SK-N-MC (cell line): ENCODE measurements around the gene ISCA1.

ENCODE experiments used
- DNase-seq: peaks from one replicate; pipeline ENCODE4 v3.0.0-alpha.2; 2011; ENCODE audit warnings: low read depth, low spot score
- H3K27ac ChIP-seq: fragments of 200-600 bp; sonication (generic); 2 replicates; pipeline ENCODE4 v1.5.1; 2016; ENCODE audit warnings: mixed run types
- H3K36me3 ChIP-seq: fragments of 200-600 bp; sonication (generic); 2 replicates; pipeline ENCODE4 v1.6.1; 2017; ENCODE audit warnings: antibody characterized with exemption, low read length, mixed read lengths; ENCODE audit not compliant: insufficient read depth
- H3K4me3 ChIP-seq: fragments of 200-600 bp; sonication (generic); 2 replicates; pipeline ENCODE4 v1.5.1; 2016
- H3K9ac ChIP-seq: fragments of 200-600 bp; sonication (generic); 2 replicates; pipeline ENCODE4 v1.8.0; 2017; ENCODE audit warnings: mixed run types, mixed read lengths; ENCODE audit not compliant: insufficient read length
- H3K9me3 ChIP-seq: fragments of 200-600 bp; sonication (generic); 2 replicates; pipeline ENCODE4 v1.6.1; 2017; ENCODE audit warnings: low read depth, mild to moderate bottlenecking, antibody characterized with exemption, low read length, moderate library complexity, mixed read lengths
- EZH2 ChIP-seq: fragments of 200-600 bp; sonication (generic); IDR thresholded peaks from one replicate; pipeline ENCODE4 v1.6.1; 2017; ENCODE audit warnings: antibody characterized with exemption
- FOXP2 ChIP-seq: optimal IDR thresholded peaks from 2 replicates; pipeline ENCODE3; 2011; ENCODE audit warnings: mild to moderate bottlenecking, moderate library complexity; ENCODE audit not compliant: insufficient read depth; ENCODE audit errors: extremely low read length, control extremely low read depth
- POLR2AphosphoS5 ChIP-seq: IDR thresholded peaks from 2 replicates; pipeline ENCODE4 v1.6.1; 2012; ENCODE audit warnings: mild to moderate bottlenecking, low read depth, low read length, borderline replicate concordance

ISCA1 gene

GRCh38 chr9:86288499-86289198, 6.3 kb upstream of the ISCA1 start:
- no peak overlapping the region for H3K4me3 ChIP-seq
- no peak for TF ChIP-seq POLR2AphosphoS5
- TF ChIP-seq EZH2 = no peak
- TF ChIP-seq FOXP2 = no peak
- H3K36me3 ChIP-seq = no peaks in the 10 kb centered on the region
- no peaks in the 10 kb centered on the region for H3K9me3 ChIP-seq
- no peak for DNase-seq
- no peak overlapping the region for H3K9ac ChIP-seq
- H3K27ac ChIP-seq = peak overlapping the region; percentile 57; the same call in 1 of the 2 replicates

- H3K36me3 ChIP-seq = no peaks in the 10 kb centered on the region
- no peak overlapping the region for H3K4me3 ChIP-seq
- TF ChIP-seq EZH2 (no peak), POLR2AphosphoS5 (no peak), FOXP2 (no peak)
- H3K9me3 ChIP-seq = no peaks in the 10 kb centered on the region
- H3K27ac ChIP-seq = 0 out of 2 replicates have a peak overlapping the region, but pooled peaks have one; percentile 43
- DNase-seq = no peak
- no peak overlapping the region for H3K9ac ChIP-seq
Observed at GRCh38 chr9:86287013-86287412, 4.7 kb upstream of the ISCA1 start.

- TF ChIP-seq EZH2 (no peak), POLR2AphosphoS5 (no peak)
- H3K36me3 ChIP-seq = no peaks in the 10 kb centered on the region
- 0 out of 2 replicates have a peak overlapping the region, but pooled peaks have one; percentile 43 for H3K27ac ChIP-seq
- no peaks in the 10 kb centered on the region for H3K9me3 ChIP-seq
- H3K9ac ChIP-seq = no peak overlapping the region
- no peak for DNase-seq
- H3K4me3 ChIP-seq = no peak overlapping the region
Observed at GRCh38 chr9:86286278-86286677, 3.9 kb upstream of the ISCA1 start.

- peak overlapping the region; percentile 33 for H3K27ac ChIP-seq
- H3K9me3 ChIP-seq = no peaks in the 10 kb centered on the region
- H3K36me3 ChIP-seq = 0 out of 2 replicates have a peak, but pooled peaks cover 3% of the 10 kb centered on the region
- H3K4me3 ChIP-seq = no peak overlapping the region
- DNase-seq = no peak
- H3K9ac ChIP-seq = no peak overlapping the region
- no peak for TF ChIP-seq EZH2
- no peak for TF ChIP-seq POLR2AphosphoS5
- no peak for TF ChIP-seq FOXP2
Observed at GRCh38 chr9:86285261-86285660, 2.9 kb upstream of the ISCA1 start.

- H3K36me3 ChIP-seq = peaks cover 15% of the 10 kb centered on the region
- H3K9me3 ChIP-seq = no peaks in the 10 kb centered on the region
- no peak for TF ChIP-seq POLR2AphosphoS5
- TF ChIP-seq FOXP2 = no peak
- no peak for TF ChIP-seq EZH2
- H3K4me3 ChIP-seq = peak overlapping the region; percentile 98
- peak overlapping the region; percentile 11 for H3K9ac ChIP-seq
- H3K27ac ChIP-seq = no peak overlapping the region
- DNase-seq = no peak
Observed at GRCh38 chr9:86282979-86283535, 719 bp upstream of the ISCA1 start.

GRCh38 chr9:86281593-86282076, 703 bp downstream of the ISCA1 start:
- Histone ChIP-seq H3K4me3 (peak overlapping the region; percentile 98), H3K36me3 (peaks cover 22% of the 10 kb centered on the region), H3K9me3 (no peaks in the 10 kb centered on the region), H3K9ac (peak overlapping the region; percentile 93), H3K27ac (peak overlapping the region; percentile 76; the same call in 1 of the 2 replicates)
- TF ChIP-seq FOXP2 (no peak), POLR2AphosphoS5 (no peak), EZH2 (no peak)
- no peak for DNase-seq

- peak overlapping the region; percentile 98 for H3K4me3 ChIP-seq
- TF ChIP-seq EZH2 = no peak
- TF ChIP-seq POLR2AphosphoS5 = no peak
- no peak for TF ChIP-seq FOXP2
Observed at GRCh38 chr9:86280580-86280979, 1.8 kb downstream of the ISCA1 start.

GRCh38 chr9:86279839-86280238, 2.5 kb downstream of the ISCA1 start:
- 0 out of 2 replicates have a peak overlapping the region, but pooled peaks have one; percentile 37 for H3K27ac ChIP-seq
- TF ChIP-seq EZH2 (no peak), FOXP2 (no peak), POLR2AphosphoS5 (no peak)
- no peaks in the 10 kb centered on the region for H3K9me3 ChIP-seq
- no peak overlapping the region for H3K9ac ChIP-seq
- peaks cover 22% of the 10 kb centered on the region for H3K36me3 ChIP-seq
- peak overlapping the region; percentile 45 for H3K4me3 ChIP-seq
- no peak for DNase-seq

More at GRCh38 chr9:86280580-86280979, 1.8 kb downstream of the ISCA1 start:
- no peaks in the 10 kb centered on the region for H3K9me3 ChIP-seq
- H3K27ac ChIP-seq = no peak overlapping the region
- no peak overlapping the region for H3K9ac ChIP-seq
- peaks cover 22% of the 10 kb centered on the region for H3K36me3 ChIP-seq
- DNase-seq = no peak
